VCaP (cell line): ENCODE data around the gene DUXB.

ENCODE experiments used
- H3K27ac ChIP-seq: fragments of 450-650 bp; 2 replicates; pipeline ENCODE4 v1.5.1; 2017
- CTCF ChIP-seq: fragments of 450-650 bp; conservative IDR thresholded peaks from 2 replicates; pipeline ENCODE4 v1.5.1; 2017; ENCODE audit warnings: mild to moderate bottlenecking, moderate library complexity

Gene DUXB

DNA sequence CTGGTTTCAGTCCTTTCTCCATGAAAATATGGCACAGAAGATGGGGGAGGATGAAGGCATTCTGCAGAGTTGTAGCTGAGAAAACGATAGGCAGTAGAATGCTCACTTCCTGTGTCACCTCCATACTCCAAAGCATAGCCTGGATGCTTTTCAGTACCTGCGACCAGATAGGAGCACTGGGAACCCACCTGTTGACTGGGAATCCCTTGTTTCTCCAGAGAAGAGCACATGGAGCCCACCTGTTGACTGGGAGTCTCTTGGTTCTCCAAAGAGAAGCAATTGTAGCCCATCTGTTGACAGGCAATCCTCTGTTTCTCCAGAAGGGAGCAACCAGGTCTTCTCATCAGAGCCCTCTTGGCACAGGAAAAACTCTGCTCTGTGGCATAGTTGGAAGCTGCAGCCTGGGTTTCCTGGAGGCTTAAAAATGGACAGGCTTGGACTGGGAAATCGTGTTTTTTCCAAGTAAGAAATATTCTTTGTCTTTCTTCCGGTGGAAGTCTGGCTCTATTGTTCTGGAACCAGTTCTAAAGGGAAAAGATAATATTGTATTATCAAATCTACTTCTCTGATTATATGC lies 40.4 kb downstream of the DUXB start:
- H3K27ac ChIP-seq = no peak overlapping the region
- no peak for TF ChIP-seq CTCF

GRCh38 chr16:75660321-75660720 lies 40.9 kb downstream of the DUXB start:
- no peak overlapping the region for H3K27ac ChIP-seq
- TF ChIP-seq CTCF = no peak

GRCh38 chr16:75658175-75658574 lies 43.1 kb downstream of the DUXB start:
- TF ChIP-seq CTCF = no peak
- no peak overlapping the region for H3K27ac ChIP-seq

- no peak overlapping the region for H3K27ac ChIP-seq
- no peak for TF ChIP-seq CTCF
Measured at GRCh38 chr16:75653922-75654321, 47.3 kb downstream of the DUXB start.

DNA sequence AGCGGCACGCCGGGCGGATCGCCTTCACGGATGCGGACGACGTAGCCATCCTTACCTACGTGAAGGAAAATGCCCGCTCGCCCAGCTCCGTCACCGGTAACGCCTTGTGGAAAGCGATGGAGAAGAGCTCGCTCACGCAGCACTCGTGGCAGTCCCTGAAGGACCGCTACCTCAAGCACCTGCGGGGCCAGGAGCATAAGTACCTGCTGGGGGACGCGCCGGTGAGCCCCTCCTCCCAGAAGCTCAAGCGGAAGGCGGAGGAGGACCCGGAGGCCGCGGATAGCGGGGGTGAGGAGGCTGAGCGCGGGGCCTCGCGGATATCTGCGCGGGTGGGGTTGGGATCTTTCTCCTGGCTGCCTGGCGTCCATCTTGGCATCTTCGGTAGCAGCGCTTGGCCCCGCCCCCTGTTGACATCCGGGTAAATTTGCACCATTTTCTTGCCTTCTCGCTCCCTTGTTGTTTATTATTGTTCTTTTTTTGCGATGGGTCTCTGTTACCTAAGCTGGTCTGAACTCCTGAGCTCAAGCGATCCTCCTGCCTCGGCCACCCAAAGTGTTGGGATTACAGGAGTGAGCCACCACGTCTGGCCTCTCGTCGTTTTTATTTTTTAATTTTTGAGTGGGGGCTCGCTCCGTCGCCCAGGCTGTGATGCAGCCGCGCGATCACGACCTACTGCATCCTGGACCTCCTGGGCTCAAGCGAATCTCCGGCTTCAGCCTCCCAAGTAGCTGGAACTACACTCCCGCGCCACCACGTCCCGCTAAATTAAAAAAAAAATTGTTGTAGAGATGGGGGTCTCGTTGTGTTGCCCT lies 52.8 kb downstream of the DUXB start:
- H3K27ac ChIP-seq = peak overlapping the region; percentile 93
- TF ChIP-seq CTCF = no peak

- no peak for TF ChIP-seq CTCF
- H3K27ac ChIP-seq = peak within 1 kb of the TSS; percentile 93
Measured at GRCh38 chr16:75647492-75648264, 53.6 kb downstream of the DUXB start, which contains the start of the genes KARS1 and TERF2IP. KARS1 (minus strand) TSS chr16:75647665; CDS start chr16:75647639, 26 bp downstream. TERF2IP (plus strand) TSS chr16:75647773; CDS start chr16:75647883, 110 bp downstream.

GRCh38 chr16:75647112-75647491 lies 54.2 kb downstream of the DUXB start:
- no peak for TF ChIP-seq CTCF
- peak overlapping the region; percentile 93 for H3K27ac ChIP-seq
